RWPE2 (cell line): ENCODE measurements around the gene POLDIP2.

ENCODE experiments used
- ATAC-seq: fragments of 200-7000 bp; cut with Tn5 transposase; 3 replicates; pipeline ENCODE4 v1.9.1; 2021; ENCODE audit warnings: low read depth
- DNase-seq: peaks from one replicate; pipeline ENCODE4 v3.0.0-alpha.2; 2020; ENCODE audit warnings: low spot score
- H3K27ac ChIP-seq: fragments of 450-650 bp; 2 replicates; pipeline ENCODE4 v1.5.1; 2017; ENCODE audit warnings: mild to moderate bottlenecking; ENCODE audit not compliant: poor library complexity, severe bottlenecking
- H3K27me3 ChIP-seq: fragments of 250-450 bp; sonication (Bioruptor Pico); 2 replicates; pipeline ENCODE4 v1.5.1; 2021; ENCODE audit warnings: mild to moderate bottlenecking, moderate library complexity; ENCODE audit not compliant: insufficient read depth, poor library complexity, severe bottlenecking
- H3K36me3 ChIP-seq: fragments of 250-450 bp; sonication (Bioruptor Pico); 2 replicates; pipeline ENCODE4 v1.5.1; 2020; ENCODE audit warnings: low read depth, mild to moderate bottlenecking, moderate library complexity
- H3K4me1 ChIP-seq: fragments of 250-450 bp; sonication (Bioruptor Pico); 2 replicates; pipeline ENCODE4 v1.5.1; 2021; ENCODE audit warnings: mild to moderate bottlenecking, moderate library complexity; ENCODE audit not compliant: insufficient read depth, poor library complexity, severe bottlenecking
- H3K4me3 ChIP-seq: fragments of 250-450 bp; sonication (Bioruptor Pico); 2 replicates; pipeline ENCODE4 v1.5.1; 2021; ENCODE audit warnings: mild to moderate bottlenecking, moderate library complexity; ENCODE audit not compliant: severe bottlenecking
- H3K9me3 ChIP-seq: fragments of 250-450 bp; sonication (Bioruptor Pico); 2 replicates; pipeline ENCODE4 v1.5.1; 2021; ENCODE audit warnings: mild to moderate bottlenecking, moderate library complexity; ENCODE audit not compliant: severe bottlenecking
- CTCF ChIP-seq: fragments of 450-650 bp; IDR thresholded peaks from one replicate; pipeline ENCODE4 v1.5.1; 2017; ENCODE audit warnings: mild to moderate bottlenecking, moderate library complexity; ENCODE audit not compliant: poor library complexity, severe bottlenecking

POLDIP2 gene

DNA sequence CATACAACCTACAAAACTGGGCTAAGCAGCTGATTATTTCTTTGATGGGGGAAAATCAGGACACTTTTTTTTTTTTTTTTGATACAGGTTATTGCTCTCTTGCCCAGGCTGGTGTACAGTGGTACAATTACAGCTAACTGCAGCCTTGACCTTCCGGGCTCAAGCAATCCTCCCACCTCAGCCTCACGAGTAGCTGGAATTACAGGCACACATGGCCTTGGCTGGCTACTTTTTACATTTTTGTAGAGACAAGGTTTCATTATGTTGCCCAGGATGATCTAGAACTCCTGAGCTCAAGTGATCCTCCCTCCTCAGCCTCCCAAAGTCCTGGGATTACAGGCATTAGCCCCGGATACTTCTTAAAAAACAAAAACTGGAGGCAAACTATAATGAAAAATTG is 58.9 kb downstream of the POLDIP2 start:
- TF ChIP-seq CTCF, result no peak
- Histone ChIP-seq H3K36me3 (no peaks in the 10 kb centered on the region), H3K27me3 (no peaks in the 10 kb centered on the region), H3K4me1 (no peaks in the 10 kb centered on the region), H3K27ac (no peak overlapping the region), H3K4me3 (no peak overlapping the region), H3K9me3 (no peaks in the 10 kb centered on the region)
- no peak for ATAC-seq
- no peak for DNase-seq
